Tongue (tissue), 2 donors: Measurements from ENCODE around the gene CHST8. TPM values are rescaled to one million over a fixed set of nuclear protein-coding genes. Genes with fewer than 3 reads are reported as not detected.

Experiments used
- DNase-seq: peaks from one replicate; pipeline ENCODE4 v3.0.0-alpha.2; 2015
- total RNA-seq: library from RNA; depleted of rRNA; stranded (reverse); fragments of >200 nt; gene quantifications from one replicate; pipeline ENCODE4 v1.2.3, GENCODE V29; 2014

Gene CHST8
- total RNA-seq, 1 donor from 2014 or later = 0.41 TPM

DNA sequence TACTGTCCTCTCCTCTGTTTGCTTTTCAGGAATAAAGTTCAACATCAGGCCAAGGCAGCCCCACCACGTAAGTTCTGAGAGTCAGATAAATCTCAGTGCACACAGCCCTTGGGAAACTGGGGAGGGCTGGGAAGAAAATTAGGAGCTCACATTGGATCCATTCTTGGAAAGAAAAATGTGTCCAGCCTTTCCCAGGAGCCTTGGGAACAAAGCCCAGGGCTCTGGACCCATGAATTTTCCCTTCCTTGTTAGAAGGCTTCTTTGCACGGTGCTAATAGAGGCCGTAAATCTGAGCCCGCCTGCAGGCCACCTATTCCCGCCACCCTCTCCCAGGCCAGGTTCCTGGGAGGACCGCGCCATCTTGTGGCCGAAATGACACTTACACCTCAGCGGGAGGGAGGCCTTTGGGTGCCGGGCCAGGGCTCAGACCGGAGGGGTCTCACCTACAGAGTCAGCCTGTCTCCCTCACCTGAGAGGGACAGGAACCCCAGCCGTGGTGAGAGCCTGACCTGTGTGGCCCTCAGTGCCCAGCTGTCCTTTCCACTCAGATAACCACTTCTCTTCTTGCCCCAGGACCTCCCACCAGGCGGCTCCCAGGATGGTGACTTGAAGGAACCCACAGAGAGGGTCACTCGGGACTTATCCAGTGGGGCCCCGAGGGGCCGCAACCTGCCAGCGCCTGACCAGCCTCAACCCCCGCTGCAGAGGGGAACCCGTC lies 149.8 kb downstream of the CHST8 start:
- DNase-seq = peak; percentile 85

DNA sequence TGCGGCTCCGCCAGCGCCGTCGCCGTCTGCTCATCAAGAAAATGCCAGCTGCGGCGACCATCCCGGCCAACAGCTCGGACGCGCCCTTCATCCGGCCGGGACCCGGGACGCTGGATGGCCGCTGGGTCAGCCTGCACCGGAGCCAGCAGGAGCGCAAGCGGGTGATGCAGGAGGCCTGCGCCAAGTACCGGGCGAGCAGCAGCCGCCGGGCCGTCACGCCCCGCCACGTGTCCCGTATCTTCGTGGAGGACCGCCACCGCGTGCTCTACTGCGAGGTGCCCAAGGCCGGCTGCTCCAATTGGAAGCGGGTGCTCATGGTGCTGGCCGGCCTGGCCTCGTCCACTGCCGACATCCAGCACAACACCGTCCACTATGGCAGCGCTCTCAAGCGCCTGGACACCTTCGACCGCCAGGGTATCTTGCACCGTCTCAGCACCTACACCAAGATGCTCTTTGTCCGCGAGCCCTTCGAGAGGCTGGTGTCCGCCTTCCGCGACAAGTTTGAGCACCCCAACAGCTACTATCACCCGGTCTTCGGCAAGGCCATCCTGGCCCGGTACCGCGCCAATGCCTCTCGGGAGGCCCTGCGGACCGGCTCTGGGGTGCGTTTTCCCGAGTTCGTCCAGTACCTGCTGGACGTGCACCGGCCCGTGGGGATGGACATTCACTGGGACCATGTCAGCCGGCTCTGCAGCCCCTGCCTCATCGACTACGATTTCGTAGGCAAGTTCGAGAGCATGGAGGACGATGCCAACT lies 150.5 kb downstream of the CHST8 start:
- DNase-seq = no peak

DNA sequence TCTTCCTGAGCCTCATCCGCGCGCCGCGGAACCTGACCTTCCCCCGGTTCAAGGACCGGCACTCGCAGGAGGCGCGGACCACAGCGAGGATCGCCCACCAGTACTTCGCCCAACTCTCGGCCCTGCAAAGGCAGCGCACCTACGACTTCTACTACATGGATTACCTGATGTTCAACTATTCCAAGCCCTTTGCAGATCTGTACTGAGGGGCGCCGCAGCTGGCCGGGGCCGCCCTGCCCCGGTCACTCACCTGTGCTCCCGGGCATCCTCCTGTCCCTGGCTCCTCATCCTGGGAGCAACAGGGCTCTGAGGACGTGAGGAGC lies 151.1 kb downstream of the CHST8 start:
- no peak for DNase-seq

DNA sequence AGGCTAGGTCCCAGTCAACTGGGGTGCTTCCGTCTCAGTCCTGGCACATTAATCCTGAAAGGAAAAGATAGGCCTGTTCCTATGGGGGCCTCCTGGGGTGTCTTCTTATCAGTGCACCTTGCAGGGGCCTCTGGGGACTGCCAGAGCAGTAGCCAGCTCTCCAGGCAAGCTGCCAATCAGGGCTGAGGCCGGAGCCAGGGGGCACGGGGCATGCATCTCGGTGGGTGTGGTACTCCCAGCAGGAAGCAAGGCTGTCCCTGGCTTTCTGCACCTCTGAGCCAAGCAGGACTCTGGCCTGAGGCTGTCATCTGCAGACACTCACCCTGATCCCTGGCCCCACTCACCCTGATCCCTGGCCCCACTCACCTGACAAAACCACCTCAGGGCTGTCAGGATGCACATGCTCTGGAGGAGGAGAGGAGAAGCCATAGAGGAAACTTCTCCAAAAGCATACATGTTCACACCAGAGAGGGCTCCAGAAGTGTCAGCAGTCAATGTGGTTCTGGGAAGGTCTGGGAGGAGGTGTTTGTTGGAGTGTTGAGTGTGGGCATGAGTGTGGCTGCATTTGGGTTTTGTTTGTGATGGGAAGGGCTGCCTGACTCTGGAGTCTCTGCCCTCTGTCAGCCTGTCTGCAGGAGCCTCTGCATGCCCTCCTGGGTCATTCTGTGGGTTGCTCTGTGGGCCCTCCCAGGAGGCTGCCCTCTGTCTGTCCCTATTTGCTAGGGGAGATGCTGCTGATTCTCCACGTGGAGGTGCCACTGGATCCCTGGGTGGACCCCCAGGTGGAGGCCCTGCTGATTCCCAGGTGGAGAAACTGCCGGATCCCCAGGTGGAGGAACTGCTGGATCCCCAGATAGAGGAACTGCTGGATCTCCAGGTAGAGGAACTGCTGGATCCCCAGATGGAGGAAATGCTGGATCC lies 152.2 kb downstream of the CHST8 start:
- DNase-seq = no peak

DNA sequence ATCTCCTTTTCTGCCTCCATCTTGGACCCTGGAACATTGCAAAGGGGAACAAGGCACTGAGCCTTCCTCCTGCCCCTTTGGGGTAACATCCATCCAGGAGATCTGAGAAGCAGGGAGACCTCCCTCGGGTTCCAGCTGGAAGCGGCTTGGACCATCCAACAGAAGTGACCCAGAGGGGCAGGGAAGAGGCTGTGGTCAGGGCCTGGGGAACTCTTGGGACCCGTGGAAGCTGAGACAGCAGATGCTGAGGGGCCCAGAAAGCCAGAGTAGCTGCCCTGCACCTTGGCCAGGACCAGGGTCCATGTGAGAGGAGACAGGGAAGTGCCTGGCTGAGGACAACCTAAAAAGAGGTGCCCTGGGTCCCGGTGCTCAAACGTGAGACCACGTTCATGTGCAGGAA lies 153.0 kb downstream of the CHST8 start:
- DNase-seq = no peak

DNA sequence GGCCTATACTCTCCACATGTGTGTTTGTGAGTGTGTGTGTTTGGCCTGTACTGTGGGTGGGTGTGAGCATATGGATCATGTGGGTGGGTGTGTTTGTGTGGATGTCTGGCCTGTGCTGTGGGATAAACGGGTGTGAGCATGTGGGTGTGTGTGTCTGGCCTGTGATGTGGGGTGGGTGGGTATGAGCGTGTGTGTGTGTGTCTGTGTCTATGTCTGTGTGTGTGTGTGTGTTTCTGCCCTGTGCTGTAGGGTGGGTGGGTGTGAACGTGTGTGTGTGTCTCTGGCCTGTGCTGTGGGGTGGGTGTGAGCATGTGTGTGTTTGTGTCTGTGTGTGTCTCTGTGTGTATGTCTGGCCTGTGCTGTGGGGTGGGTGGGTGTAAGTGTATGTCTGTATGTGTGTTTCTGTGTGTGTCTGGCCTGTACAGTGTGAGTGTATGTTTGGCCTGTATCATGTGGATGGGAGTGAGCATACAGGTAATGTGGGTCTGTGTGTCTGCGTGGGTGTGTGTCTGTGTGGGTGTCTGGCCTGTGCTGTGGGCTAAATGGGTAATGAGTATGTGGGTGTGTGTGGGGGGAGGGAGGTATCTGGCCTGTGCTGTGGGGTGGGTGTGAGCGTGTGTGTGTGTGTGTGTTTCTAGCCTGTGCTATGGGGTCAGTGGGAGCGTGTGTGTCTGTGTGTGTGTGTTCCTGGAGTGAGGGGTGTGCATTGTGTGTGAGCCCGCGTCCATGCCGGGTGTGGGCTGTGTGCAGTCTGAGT lies 154.2 kb downstream of the CHST8 start:
- no peak for DNase-seq

DNA sequence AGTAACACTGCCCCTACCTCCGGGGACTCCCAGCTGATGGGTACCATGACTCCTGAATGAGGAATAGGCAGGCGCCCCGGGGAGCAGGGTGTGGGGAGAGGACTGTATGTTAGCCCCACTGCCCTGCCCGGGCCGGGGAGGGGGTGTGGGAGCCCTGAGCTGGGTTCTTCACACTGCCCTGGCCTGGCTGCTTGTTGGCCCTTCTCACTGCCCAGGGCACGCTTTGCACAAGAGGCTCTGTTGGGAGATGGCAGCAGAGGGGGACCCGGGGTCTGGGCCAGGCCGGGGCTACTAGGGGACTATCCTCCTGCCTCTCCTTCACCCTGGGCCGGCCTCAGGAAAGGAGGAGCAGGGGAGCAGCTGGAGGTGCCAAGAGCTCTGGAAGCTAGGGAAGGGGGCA lies 155.6 kb downstream of the CHST8 start:
- DNase-seq = no peak

DNA sequence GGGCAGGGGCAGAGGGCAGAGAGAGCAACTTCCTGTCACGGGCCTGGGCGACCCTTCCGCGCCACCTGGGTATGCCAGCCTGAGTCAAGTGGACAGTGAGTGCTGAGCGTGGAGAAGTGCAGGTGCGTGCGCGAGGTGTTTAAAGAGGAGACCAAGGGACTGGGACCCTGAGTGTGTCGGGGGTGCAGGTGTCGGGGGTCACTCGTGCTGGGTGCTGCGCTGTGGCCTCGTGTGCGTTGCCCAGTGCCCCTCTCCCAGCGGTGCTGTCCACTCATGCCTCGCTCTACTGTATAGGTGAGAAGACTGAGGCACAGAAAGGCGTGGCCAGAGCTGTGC lies 156.0 kb downstream of the CHST8 start:
- no peak for DNase-seq

DNA sequence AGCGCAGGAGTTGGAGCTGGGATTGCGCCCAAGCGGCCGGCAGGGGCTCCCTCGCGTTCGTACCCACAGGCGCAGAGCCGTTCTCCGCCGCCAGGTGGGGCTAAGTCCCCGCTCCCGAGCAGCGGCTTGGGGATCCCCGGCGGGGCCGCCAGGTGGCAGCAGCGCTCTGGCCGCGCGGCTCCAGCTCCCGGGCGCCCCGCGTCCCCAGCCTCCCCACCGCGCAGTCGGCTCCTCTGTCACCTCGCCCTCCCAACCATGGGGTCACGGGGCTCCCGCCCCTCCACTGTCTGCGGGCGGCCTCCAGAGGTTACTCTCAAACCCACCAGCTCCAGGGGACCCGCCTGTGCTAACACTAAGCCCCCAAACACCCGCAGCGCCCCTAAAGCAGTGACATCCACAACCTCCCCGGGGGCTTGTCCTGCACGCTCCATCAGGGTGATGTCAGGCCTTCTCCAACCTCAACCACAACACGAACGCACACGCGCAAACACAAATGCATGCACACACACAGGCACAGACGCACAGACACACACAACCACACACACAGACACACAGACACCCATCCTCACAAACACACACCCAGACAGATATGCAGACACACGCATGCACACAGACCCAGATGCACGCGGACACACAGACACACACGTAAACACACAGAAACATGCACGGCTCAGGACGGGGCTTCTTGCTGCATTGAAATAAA lies 156.5 kb downstream of the CHST8 start:
- DNase-seq = peak; percentile 90

DNA sequence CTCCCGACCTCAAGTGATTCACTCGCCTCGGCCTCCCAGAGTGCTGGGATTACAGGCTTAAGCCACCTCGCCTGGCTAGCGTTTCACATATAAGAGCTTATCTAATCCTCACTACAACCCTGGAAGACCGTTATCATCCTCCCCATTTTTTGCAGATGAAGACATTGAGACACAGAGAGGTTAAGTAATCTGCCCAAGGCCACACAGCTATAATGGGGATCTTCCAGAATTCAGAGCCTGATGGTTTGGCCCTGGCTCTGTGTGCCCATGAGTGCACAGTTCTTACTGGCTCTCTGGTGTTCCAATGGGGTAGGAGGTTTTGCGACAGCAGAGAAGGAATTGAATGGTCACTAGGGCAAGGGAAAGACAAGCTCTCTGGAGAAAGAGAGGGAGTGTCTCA lies 158.1 kb downstream of the CHST8 start:
- no peak for DNase-seq

DNA sequence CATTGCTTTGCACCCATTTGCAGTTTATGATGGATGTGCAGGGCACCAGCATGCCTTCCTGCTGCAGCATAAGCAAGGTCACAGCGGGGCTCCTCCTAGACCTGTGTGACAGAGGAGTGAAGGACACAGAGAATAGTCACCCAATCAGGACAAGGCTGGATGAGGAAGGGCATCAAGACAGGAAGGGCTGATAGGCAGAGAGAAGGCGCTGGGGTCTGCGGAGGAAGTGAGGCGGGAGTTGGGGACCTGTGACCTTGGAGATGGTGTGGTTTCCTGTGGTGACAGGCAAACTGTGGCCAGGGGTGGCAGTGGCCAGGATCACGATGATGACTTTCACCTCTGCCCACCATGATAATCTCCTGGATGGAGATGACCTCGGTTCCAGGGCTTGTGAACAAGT lies 158.5 kb downstream of the CHST8 start:
- no peak for DNase-seq

DNA sequence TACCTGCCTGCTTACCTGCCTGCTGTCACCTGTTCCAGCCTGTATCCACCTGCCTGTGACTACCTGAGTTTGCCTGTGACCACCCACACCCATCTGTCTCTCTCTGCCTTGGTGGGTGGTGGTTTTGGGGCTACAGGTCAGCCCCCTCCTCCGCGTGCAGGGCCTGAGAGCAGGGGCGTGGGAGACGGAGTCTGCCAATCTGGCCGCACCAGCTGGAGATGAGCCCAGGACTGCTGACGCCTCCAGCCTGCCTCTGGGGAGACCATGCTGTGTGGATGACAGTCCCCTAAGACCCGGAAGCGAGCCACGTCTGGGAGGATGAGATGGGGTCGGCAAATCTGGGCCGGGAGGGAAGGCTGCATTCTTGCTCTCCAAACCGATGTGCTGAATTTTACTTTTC lies 159.0 kb downstream of the CHST8 start:
- DNase-seq = no peak

DNA sequence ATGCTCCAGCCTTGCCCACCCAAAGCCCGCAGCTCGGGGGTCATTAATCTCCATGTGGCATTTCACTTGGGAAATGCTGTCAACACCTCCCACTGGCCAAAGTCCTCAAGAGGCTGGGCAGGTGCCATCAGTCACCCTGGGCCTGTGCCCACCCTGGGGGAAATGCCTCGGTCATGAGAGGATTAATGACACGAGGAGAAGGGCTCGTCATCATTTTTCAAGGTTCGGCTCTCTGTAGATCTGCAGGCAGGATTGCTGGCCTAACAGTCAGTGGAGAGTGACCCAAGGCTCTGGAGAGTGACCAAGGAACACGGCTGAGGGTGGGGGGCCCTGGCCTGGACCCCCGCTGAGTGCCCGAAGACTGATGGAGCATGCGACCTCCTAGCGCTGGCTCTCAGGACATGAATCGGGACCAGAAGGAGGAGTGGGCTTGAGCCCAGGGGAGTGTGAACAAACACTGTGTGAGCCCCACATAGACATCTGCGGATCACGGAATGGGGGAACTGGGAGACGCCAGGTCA lies 159.7 kb downstream of the CHST8 start:
- no peak for DNase-seq

DNA sequence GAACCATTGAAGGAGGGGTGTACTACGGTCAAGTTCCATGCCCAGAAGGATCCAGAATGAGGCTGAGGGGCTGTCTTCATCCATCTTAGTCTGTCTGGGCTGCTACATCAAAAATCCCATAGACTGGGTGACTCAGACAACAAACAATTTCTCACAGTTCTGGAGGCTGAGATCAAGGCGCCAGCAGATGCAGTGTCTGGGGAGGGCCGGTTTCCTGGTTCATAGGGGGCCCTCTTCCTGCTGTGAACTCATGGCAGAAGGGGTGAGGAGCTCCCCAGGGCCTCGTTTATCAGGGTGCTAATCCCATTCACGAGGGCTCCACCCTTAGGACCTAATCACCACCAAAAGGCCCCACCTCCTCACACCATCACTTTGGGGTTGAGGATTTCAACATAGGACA lies 160.2 kb downstream of the CHST8 start:
- no peak for DNase-seq

DNA sequence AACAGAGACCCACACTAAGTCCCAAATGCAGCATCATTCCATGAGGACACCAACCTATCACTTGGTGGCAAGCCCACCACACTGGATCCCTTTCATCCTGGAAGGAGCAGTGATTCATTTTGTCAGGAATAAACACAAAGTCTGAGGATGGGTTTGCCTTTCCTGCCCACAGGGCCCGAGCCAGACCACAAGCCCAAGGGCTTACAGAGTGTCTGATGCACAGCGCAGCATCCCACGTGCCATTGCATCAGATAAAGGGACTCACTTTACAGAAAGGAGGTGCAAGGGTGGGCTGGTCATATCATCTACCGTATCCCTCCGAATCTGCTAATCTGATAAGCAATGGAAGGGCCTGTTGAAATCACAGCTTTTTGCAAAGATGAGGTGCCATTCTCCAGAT lies 162.7 kb downstream of the CHST8 start:
- no peak for DNase-seq

DNA sequence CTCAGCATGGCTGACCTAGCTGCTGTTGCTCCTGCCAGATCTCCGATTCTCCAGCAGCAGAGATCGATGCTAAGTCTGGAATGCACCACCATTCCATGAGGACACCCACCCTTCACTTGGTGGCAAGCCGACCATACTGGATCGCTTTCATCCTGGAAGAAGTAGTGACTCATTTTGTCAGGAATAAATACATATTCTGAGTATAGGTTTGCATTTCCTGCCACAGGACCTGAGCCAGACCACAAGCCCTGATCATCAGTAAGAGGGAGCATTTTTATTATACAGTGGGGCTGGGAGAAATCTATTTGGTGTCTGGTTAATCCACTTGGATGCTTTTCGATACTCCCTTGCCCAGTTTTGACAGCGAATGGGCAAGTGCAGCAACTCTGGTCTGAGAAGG lies 164.0 kb downstream of the CHST8 start:
- no peak for DNase-seq

DNA sequence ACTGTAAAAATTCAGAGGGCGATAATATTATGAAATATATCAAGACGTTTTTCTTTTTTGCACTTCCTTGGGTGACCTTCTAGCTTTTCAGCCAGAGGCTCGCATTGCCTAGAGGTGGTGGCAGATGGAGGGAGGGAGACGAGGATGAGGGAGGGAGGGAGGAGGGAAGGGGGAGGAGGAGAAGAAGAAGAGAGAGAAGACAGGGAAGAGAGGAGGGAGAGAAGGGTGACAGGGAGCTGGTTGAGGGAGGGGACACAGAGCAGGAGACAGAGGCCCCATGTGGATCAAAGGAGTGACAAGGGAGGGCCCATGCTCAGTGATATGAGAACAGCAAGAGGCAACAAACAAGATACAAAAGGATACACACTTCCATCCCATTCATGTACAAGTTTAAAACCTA lies 166.9 kb downstream of the CHST8 start:
- DNase-seq = no peak

DNA sequence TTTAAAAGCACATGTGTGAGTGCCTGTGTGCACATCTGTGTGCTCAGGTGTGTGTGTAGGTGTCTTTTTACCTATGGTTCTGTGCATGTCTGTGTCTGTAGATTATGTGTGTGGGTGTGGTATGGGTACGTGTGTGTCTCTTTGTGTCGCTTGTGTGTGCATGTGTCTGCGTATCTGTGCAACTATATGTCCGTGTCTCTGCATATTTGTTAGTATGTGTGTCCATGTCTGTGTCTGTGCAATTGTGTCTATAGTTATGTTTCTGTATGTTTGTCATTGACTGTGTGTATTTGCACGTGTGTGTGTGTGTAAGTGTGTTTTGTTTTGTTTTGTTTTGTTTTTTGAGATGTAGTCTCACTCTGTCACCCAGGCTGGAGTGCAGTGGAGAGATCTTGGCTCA lies 167.6 kb downstream of the CHST8 start:
- DNase-seq = no peak

DNA sequence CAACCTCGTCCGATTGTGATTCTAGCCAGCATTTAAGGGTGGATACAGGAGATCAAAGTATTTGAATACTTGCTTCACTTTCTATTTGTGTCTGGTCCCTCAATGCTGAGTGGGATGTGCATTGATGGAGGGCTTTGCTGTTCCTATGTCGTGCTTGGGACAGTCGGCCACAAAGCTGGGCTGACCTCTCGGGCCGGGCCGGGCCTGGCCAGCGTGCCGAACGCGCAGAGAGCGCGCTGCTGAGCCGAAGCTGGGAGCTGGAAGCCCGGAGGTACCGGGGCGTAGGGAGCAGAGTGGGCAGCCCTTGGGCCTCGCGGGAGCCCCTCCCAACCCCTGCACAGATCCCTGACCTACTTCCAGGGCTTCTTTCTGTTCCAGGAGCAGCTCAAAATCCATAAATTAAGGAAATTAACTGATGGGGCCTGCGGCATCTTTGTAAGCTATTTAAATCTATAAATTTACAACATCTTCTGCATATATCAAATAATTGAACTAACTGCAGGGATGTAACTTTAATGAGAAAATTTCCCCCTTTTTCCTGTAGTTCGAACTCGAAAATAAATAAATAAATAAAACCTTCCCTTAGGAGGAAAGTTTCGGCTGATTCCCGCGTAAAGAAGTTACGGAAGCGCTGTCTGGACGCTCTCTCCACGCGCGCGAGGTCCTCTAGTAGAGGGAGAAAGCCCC lies 173.1 kb downstream of the CHST8 start:
- DNase-seq = no peak

DNA sequence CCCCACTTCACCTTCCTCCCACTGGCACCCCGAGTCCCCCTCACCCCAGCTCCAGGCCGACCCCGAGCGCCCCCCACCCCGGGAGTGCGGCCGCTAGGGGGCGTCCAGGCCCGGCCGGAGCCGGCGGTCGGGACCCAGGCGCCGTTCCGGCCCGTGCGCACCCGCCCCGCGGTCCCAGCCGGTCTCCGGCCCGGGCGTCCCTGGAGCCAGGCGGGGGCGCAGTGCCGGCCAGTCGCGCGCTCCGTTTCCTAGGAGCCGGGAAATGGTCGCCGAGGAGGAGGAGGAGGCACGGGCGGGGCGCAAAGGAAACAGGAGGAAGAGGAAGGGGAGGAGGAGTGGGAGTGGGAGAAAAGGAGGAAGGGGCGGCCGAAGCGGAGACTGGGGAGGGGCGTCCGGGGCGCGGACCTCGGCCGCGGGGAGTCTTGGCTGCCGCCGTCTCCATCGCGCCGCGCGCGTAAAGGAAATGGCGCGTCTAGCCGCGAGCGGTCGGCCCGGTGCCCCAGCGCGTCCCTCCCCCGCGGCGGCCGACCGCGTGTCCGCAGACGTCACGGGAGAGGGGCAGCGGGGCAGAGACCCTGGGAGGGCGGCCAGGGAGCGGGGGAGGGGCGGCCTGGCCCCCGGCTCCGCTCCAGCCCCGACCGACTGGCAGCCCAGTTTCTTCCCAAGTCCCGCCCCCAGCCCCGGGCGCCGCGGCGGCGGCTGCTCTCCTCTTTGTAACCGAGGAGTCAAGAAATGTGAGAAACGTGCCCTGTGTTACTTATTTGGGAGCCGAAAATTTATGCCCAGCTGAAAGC lies 173.8 kb downstream of the CHST8 start:
- peak; percentile 93 for DNase-seq
